HepG2 (cell line): Measurements from ENCODE around the gene CDO1. TPM values are rescaled to one million over a fixed set of nuclear protein-coding genes. Genes with fewer than 3 reads are reported as not detected.

Experiments used
- ATRX ChIP-seq: sonication (generic); formaldehyde crosslinking; IDR thresholded peaks from 2 replicates; pipeline ENCODE4 v1.4.0; 2020; ENCODE audit warnings: missing genetic modification reagents, borderline replicate concordance
- CCDC6 ChIP-seq: sonication (generic); formaldehyde crosslinking; IDR thresholded peaks from 2 replicates; pipeline ENCODE4 v1.8.1; 2022; ENCODE audit warnings: mild to moderate bottlenecking, missing genetic modification reagents, moderate library complexity
- E2F2 ChIP-seq: sonication (generic); formaldehyde crosslinking; IDR thresholded peaks from 2 replicates; pipeline ENCODE4 v1.4.0; 2020; ENCODE audit warnings: missing genetic modification reagents, borderline replicate concordance
- EED ChIP-seq: sonication (generic); formaldehyde crosslinking; IDR thresholded peaks from 2 replicates; pipeline ENCODE4 v1.5.0; 2020; ENCODE audit warnings: mild to moderate bottlenecking, missing genetic modification reagents
- GTF2F1 ChIP-seq: fragments of 150-350 bp; IDR thresholded peaks from 2 replicates; pipeline ENCODE4 v1.6.1; 2014; ENCODE audit warnings: low read length
- HMG20A ChIP-seq: IDR thresholded peaks from 2 replicates; pipeline ENCODE4 v1.6.1; 2016; ENCODE audit warnings: borderline replicate concordance
- IRX3 ChIP-seq: sonication (generic); formaldehyde crosslinking; IDR thresholded peaks from 2 replicates; pipeline ENCODE4 v1.8.1; 2023; ENCODE audit warnings: mild to moderate bottlenecking, low read depth, missing genetic modification reagents, borderline replicate concordance
- NCOA5 ChIP-seq: sonication (generic); formaldehyde crosslinking; IDR thresholded peaks from 2 replicates; pipeline ENCODE4 v1.4.0; 2020; ENCODE audit warnings: missing genetic modification reagents
- NR2F2 ChIP-seq: IDR thresholded peaks from 2 replicates; pipeline ENCODE4 v1.6.1; 2012; ENCODE audit warnings: low read depth, inconsistent platforms, borderline replicate concordance
- TBX3 ChIP-seq: fragments of 450-650 bp; IDR thresholded peaks from 2 replicates; pipeline ENCODE4 v1.6.1; 2017; ENCODE audit warnings: antibody characterized with exemption, mild to moderate bottlenecking, inconsistent platforms, borderline replicate concordance
- TEAD3 ChIP-seq: optimal IDR thresholded peaks from 2 replicates; pipeline ENCODE3; 2016; ENCODE audit warnings: borderline replicate concordance
- TFDP1 ChIP-seq: IDR thresholded peaks from 2 replicates; pipeline ENCODE4 v1.6.1; 2016; ENCODE audit warnings: missing compliant biosample characterization, missing genetic modification reagents, borderline replicate concordance
- ZFYVE20 ChIP-seq: sonication (generic); formaldehyde crosslinking; IDR thresholded peaks from 2 replicates; pipeline ENCODE4 v1.8.0; 2023; ENCODE audit warnings: low read depth, mild to moderate bottlenecking, moderate library complexity, missing genetic modification reagents, borderline replicate concordance
- ZMAT5 ChIP-seq: sonication (generic); formaldehyde crosslinking; IDR thresholded peaks from 2 replicates; pipeline ENCODE4 v1.5.0; 2020; ENCODE audit warnings: mild to moderate bottlenecking, low read depth, missing genetic modification reagents, borderline replicate concordance
- ZNF17 ChIP-seq: sonication (generic); formaldehyde crosslinking; IDR thresholded peaks from 2 replicates; pipeline ENCODE4 v1.5.0; 2020; ENCODE audit warnings: mild to moderate bottlenecking, missing genetic modification reagents
- ZNF275 ChIP-seq: sonication (generic); formaldehyde crosslinking; IDR thresholded peaks from 2 replicates; pipeline ENCODE4 v1.8.0; 2022; ENCODE audit warnings: missing genetic modification reagents, mild to moderate bottlenecking, inconsistent platforms, borderline replicate concordance
- ZNF407 ChIP-seq: sonication (generic); formaldehyde crosslinking; IDR thresholded peaks from one replicate; pipeline ENCODE4 v1.5.1; 2020; ENCODE audit warnings: mild to moderate bottlenecking, missing genetic modification reagents; ENCODE audit errors: not compliant biosample characterization
- ZNF672 ChIP-seq: sonication (generic); formaldehyde crosslinking; IDR thresholded peaks from 2 replicates; pipeline ENCODE4 v1.8.1; 2022; ENCODE audit warnings: missing genetic modification reagents
- polyA plus RNA-seq, 8 experiments: library from polyadenylated mRNA; depleted of rRNA in 3 of 8; stranded (reverse) in 7 of 8; unstranded in 1 of 8; fragments of >200 nt; fragmentation: Illumina TruSeq in 4 of 8; extraction: Trizol in 4 of 8; gene quantifications; 2 replicates each; pipeline versions ENCODE4 v1.2.1 to v1.2.3, GENCODE V29; 2011 to 2016; ENCODE audit warnings: low read depth in 4 of 8, missing spikeins in 1 of 8, mixed read lengths in 1 of 8; ENCODE audit not compliant: insufficient read depth in 1 of 8
- total RNA-seq, 5 experiments: library from RNA; depleted of rRNA; stranded (reverse); fragments of >200 nt; fragmentation: Illumina TruSeq; extraction: Trizol; gene quantifications; 2 replicates each; pipeline ENCODE4 v1.2.3, GENCODE V29; 2016; ENCODE audit warnings: low read depth in 1 of 5

The CDO1 gene
- total and polyA plus RNA-seq, 2 of the 13 experiments (the other 11 are each of a cell fraction or from before 2014, with no cell fraction given): 3.2 to 4.4 TPM

- TF ChIP-seq IRX3 (CRISPR knock-in tag): no peak
- TF ChIP-seq ZMAT5 (CRISPR knock-in tag): no peak
- TF ChIP-seq ZNF672 (CRISPR knock-in tag): no peak
- TF ChIP-seq EED (CRISPR knock-in tag): no peak
- TF ChIP-seq TEAD3 (CRISPR knock-in tag): no peak
- no peak for TF ChIP-seq GTF2F1
- TF ChIP-seq ZNF17 (CRISPR knock-in tag): no peak
- TF ChIP-seq NCOA5 (CRISPR knock-in tag): no peak
- no peak for TF ChIP-seq ZNF275
- TF ChIP-seq E2F2 (CRISPR knock-in tag): no peak
- no peak for TF ChIP-seq ATRX (CRISPR knock-in tag)
- TF ChIP-seq TBX3: no peak
- TF ChIP-seq TFDP1 (CRISPR knock-in tag): no peak
- peak; percentile 23 for TF ChIP-seq ZNF407 (CRISPR knock-in tag)
- no peak for TF ChIP-seq CCDC6 (CRISPR knock-in tag)
- TF ChIP-seq ZFYVE20 (CRISPR knock-in tag): no peak
- no peak for TF ChIP-seq NR2F2
- no peak for TF ChIP-seq HMG20A (CRISPR knock-in tag)
Observed at GRCh38 chr5:115815693-115816225, 700 bp downstream of the CDO1 start (continued).
